OCI-LY7 (cell line): ENCODE measurements around the gene NUDT22. TPM values are rescaled to one million over a fixed set of nuclear protein-coding genes. Genes with fewer than 3 reads are reported as not detected.

Experiments
- BruUV-seq: library from RNA; stranded (reverse); fragments of 400-500 nt; replicated peaks from 2 replicates; lab custom pipeline; 2021; lab: Mats Ljungman, UMichigan
- CTCF ChIA-PET: fragments of 300-600 bp; sonication (Branson Sonifier 250); formaldehyde crosslinking; loops from one replicate; lab custom pipeline; 2022; ENCODE audit warnings: antibody characterized with exemption; ENCODE audit not compliant: unreplicated experiment; lab: Charles Lee
- POLR2A ChIA-PET: fragments of 300-600 bp; sonication (Branson Sonifier 250); formaldehyde crosslinking; loops from one replicate; lab custom pipeline; 2022; ENCODE audit warnings: antibody characterized with exemption; lab: Charles Lee
- DNase-seq: peaks from one replicate; pipeline ENCODE4 v3.0.0-alpha.2; 2015; ENCODE audit warnings: low spot score
- H2AFZ ChIP-seq: fragments of 200-600 bp; sonication (generic), shearing (Covaris generic); 2 replicates; pipeline ENCODE4 v1.6.1; 2014; ENCODE audit warnings: mild to moderate bottlenecking, antibody characterized with exemption, low read length, moderate library complexity
- H3K27ac ChIP-seq: fragments of 200-600 bp; sonication (generic); 2 replicates; pipeline ENCODE4 v1.5.1; 2014; ENCODE audit warnings: mixed run types, low read depth, mild to moderate bottlenecking, moderate library complexity, low read length, inconsistent platforms; ENCODE audit not compliant: poor library complexity, severe bottlenecking
- H3K36me3 ChIP-seq: fragments of 200-600 bp; sonication (generic); 2 replicates; pipeline ENCODE4 v1.6.1; 2014; ENCODE audit warnings: mild to moderate bottlenecking, antibody characterized with exemption, low read length, moderate library complexity, mixed read lengths; ENCODE audit not compliant: insufficient read depth
- H3K4me1 ChIP-seq: fragments of 200-600 bp; sonication (generic); 2 replicates; pipeline ENCODE4 v1.5.1; 2014; ENCODE audit warnings: mild to moderate bottlenecking, low read length; ENCODE audit not compliant: insufficient read depth, poor library complexity, severe bottlenecking
- H3K4me2 ChIP-seq: fragments of 200-600 bp; sonication (generic); 2 replicates; pipeline ENCODE4 v1.6.1; 2014; ENCODE audit warnings: mild to moderate bottlenecking, low read length
- H3K4me3 ChIP-seq: fragments of 200-600 bp; sonication (generic); 2 replicates; pipeline ENCODE4 v1.5.1; 2014; ENCODE audit warnings: mild to moderate bottlenecking, low read depth, low read length; ENCODE audit not compliant: poor library complexity, severe bottlenecking
- H3K79me2 ChIP-seq: fragments of 200-600 bp; sonication (generic); 2 replicates; pipeline ENCODE4 v1.6.1; 2016; ENCODE audit warnings: low read depth, mild to moderate bottlenecking, low read length, moderate library complexity, mixed read lengths; ENCODE audit not compliant: insufficient read depth
- H3K9me2 ChIP-seq: fragments of 200-600 bp; sonication (generic); 2 replicates; pipeline ENCODE4 v1.6.1; 2016; ENCODE audit warnings: mild to moderate bottlenecking, low read length, mixed read lengths; ENCODE audit not compliant: insufficient read depth
- H3K9me3 ChIP-seq: fragments of 200-600 bp; sonication (generic); 2 replicates; pipeline ENCODE4 v1.6.1; 2014; ENCODE audit warnings: mild to moderate bottlenecking, mixed run types, low read length, mixed read lengths
- H4K20me1 ChIP-seq: fragments of 200-600 bp; sonication (generic); 2 replicates; pipeline ENCODE4 v1.6.1; 2014; ENCODE audit warnings: mild to moderate bottlenecking, antibody characterized with exemption, low read length, moderate library complexity, mixed read lengths; ENCODE audit not compliant: insufficient read depth
- EZH2phosphoT487 ChIP-seq: fragments of 200-600 bp; sonication (generic); IDR thresholded peaks from 2 replicates; pipeline ENCODE4 v1.6.1; 2018; ENCODE audit warnings: low read depth, borderline replicate concordance, mild to moderate bottlenecking, mixed run types, antibody characterized with exemption, low read length, moderate library complexity, mixed read lengths
- intact Hi-C: fragments of 100-400 bp; cut with micrococcal nuclease; formaldehyde crosslinking; loops from one replicate; pipeline ENCODE4 v1.10.0; 2022; ENCODE audit not compliant: unreplicated experiment
- total RNA-seq, 2 experiments: library from RNA; depleted of rRNA in 1 of 2; stranded (reverse); fragments of >200 nt in 1 of 2; shearing (Covaris generic) in 1 of 2; gene quantifications; 2 replicates each; pipeline ENCODE4 v1.2.3, GENCODE V29; 2014 to 2022
- TF ChIP-seq, protein P1 (sequence below): fragments of 200-600 bp; sonication (generic); conservative IDR thresholded peaks from 2 replicates; pipeline ENCODE4 v1.5.1; 2014; ENCODE audit warnings: mild to moderate bottlenecking, antibody characterized with exemption, low read length, moderate library complexity, mixed read lengths

Gene NUDT22
- total RNA-seq, 2 experiments from 2014 or later: 81.4 to 98.4 TPM

DNA sequence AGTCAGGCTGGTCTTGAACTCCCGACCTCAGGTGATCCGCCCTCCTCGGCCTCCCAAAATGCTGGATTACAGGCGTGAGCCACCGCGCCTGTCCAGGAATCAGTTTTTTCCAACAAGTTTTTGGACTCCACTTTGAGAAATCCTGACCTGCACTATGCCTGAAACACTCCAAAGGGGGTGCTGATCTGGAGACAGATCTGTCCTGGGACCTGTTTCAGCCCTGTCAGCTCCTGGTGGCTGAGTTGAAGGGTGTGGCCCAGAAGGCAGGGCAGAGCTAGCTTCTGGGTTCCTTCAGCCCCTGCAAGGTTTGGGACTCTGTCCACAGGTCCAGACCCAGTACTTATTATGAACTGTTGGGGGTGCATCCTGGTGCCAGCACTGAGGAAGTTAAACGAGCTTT, 5.5 kb downstream of the NUDT22 start:
- POLR2A ChIA-PET: interaction anchor here (1.0 kb wide), 1 partner anchor 25 kb away, joined by 3 read pairs; no protein-coding TSS in a partner anchor

DNA sequence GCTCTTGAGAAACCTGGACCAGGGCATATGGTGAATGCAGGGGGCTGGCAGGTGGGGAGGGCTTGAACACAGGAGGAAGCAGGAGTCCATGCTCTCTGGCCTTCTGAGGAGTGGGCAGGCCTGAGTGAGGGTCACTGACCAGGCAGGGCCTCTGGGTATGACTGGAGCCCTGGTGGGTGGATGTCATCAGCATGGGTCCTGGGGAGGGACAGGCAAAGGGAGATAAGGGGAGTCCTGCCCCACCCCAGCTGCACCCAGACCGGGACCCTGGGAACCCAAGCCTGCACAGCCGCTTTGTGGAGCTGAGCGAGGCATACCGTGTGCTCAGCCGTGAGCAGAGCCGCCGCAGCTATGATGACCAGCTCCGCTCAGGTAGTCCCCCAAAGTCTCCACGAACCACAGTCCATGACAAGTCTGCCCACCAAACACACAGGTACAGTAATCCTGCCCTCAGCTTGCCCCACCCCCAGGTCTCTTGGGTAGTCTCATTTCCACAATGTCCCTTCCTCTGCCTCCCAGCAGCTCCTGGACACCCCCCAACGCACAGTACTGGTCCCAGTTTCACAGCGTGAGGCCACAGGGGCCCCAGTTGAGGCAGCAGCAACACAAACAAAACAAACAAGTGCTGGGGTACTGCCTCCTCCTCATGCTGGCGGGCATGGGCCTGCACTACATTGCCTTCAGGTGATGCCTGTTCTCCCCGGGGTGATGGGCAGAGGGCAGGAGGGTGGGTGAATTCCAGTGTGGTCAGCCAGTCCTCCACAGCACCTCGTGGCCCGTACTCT, 6.3 kb downstream of the NUDT22 start:
- Histone ChIP-seq H2AFZ (no peak overlapping the region), H3K79me2 (peaks cover 3% of the 10 kb centered on the region; the same call in 1 of the 2 replicates), H3K4me2 (peak overlapping the region; percentile 30; the same call in 1 of the 2 replicates), H3K9me3 (no peaks in the 10 kb centered on the region), H3K36me3 (peaks cover 4% of the 10 kb centered on the region; the same call in 1 of the 2 replicates), H3K4me3 (no peak overlapping the region), H4K20me1 (no peaks in the 10 kb centered on the region), H3K4me1 (peaks cover 49% of the 10 kb centered on the region), H3K9me2 (no peaks in the 10 kb centered on the region), H3K27ac (no peak overlapping the region)
- POLR2A ChIA-PET: interaction anchor here (1.0 to 1.3 kb wide), 3 partner anchors 9 to 26 kb away, joined by 3 to 5 read pairs (median 4); partner anchors contain the start of genes FERMT3 and FKBP2
- TF ChIP-seq, protein P1, sequence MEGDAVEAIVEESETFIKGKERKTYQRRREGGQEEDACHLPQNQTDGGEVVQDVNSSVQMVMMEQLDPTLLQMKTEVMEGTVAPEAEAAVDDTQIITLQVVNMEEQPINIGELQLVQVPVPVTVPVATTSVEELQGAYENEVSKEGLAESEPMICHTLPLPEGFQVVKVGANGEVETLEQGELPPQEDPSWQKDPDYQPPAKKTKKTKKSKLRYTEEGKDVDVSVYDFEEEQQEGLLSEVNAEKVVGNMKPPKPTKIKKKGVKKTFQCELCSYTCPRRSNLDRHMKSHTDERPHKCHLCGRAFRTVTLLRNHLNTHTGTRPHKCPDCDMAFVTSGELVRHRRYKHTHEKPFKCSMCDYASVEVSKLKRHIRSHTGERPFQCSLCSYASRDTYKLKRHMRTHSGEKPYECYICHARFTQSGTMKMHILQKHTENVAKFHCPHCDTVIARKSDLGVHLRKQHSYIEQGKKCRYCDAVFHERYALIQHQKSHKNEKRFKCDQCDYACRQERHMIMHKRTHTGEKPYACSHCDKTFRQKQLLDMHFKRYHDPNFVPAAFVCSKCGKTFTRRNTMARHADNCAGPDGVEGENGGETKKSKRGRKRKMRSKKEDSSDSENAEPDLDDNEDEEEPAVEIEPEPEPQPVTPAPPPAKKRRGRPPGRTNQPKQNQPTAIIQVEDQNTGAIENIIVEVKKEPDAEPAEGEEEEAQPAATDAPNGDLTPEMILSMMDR: no peak
- no peak for TF ChIP-seq EZH2phosphoT487
- intact Hi-C loops: no loop called here
- CTCF ChIA-PET: interaction anchor here (0.5 to 0.6 kb wide), 2 partner anchors 13 to 219 kb away, joined by 3 read pairs; no protein-coding TSS in a partner anchor
- no TSS peak for BruUV-seq
- DNase-seq: no peak

More for the DNA sequence above, 5.5 kb downstream of the NUDT22 start:
- Histone ChIP-seq H3K9me3 (no peaks in the 10 kb centered on the region), H3K9me2 (no peaks in the 10 kb centered on the region), H3K4me2 (peak overlapping the region; percentile 30; the same call in 1 of the 2 replicates), H4K20me1 (no peaks in the 10 kb centered on the region), H3K27ac (no peak overlapping the region), H3K4me1 (peaks cover 54% of the 10 kb centered on the region), H3K36me3 (no peaks in the 10 kb centered on the region), H2AFZ (no peak overlapping the region), H3K79me2 (peaks cover 8% of the 10 kb centered on the region; the same call in 1 of the 2 replicates), H3K4me3 (no peak overlapping the region)
- intact Hi-C loops: no loop called here
- BruUV-seq: no TSS peak
- TF ChIP-seq EZH2phosphoT487: no peak
- TF ChIP-seq, protein P1: no peak
- CTCF ChIA-PET: no interaction called here
- no peak for DNase-seq
